ENCODE data around the gene GTF2H1.

GRCh38 chr11:18314784-18315523, 7.4 kb upstream of the GTF2H1 start:
- TF ChIP-seq POLR2A (IDR thresholded peaks at IDR 0.05) (no peak), CTCF (IDR thresholded peaks at IDR 0.05) (no peak)
